ENCODE data around the gene DDX10.

- TF ChIP-seq CTCF (IDR thresholded peaks at IDR 0.05; ENCODE audit: insufficient read depth, low read depth, low read length) (no peak), EZH2 (IDR thresholded peaks at IDR 0.05; ENCODE audit: insufficient read depth, low read length) (no peak)
Measured at GRCh38 chr11:108666373-108666772, 1.5 kb downstream of the DDX10 start.
